ENCODE results near the gene EIF2B5. TPM values are rescaled to one million over a fixed set of nuclear protein-coding genes. Genes with fewer than 3 reads are reported as not detected.

The EIF2B5 gene
- total and polyA plus RNA-seq, 9 of the 15 experiments (the other 6 are each of a cell fraction or from before 2014, with no cell fraction given), result 19.1 to 92.4 (median 74.0) TPM

DNA sequence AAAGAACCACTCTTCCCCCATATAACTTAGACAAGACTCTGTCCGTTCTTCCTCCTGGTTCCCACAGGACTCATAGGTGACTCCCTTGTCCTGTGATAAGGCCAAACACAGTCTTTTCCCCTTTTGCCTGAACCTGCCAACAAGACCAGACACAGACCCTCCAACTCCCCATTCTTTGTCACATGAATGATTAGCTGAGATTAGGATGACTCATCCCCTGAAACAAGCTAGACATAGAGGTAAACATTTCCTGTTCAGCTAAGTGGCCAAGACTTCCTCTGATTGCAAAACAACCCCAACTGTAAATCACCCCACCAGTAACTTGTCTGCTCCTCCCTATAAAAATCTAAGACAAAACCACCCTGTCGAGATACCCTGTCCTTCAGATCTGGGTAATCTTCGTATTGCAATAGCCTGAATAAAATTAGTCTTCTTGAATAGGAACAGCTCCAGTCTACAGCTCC is 49.7 kb upstream of the EIF2B5 start (continued):
- TF ChIP-seq NFE2L1 (tag; IDR thresholded peaks at IDR 0.05; ENCODE audit: borderline replicate concordance, low read depth), result peak; percentile 36; the same call in 1 of the 2 replicates
- no peak for TF ChIP-seq XRCC5 (IDR thresholded peaks at IDR 0.05; ENCODE audit: low read depth, low read length)
- no peak for TF ChIP-seq HMG20B (CRISPR knock-in tag; IDR thresholded peaks at IDR 0.05)
- no peak for TF ChIP-seq NR2C2 (CRISPR knock-in tag; IDR thresholded peaks at IDR 0.05)
- 0 out of 2 replicates have a peak, but pooled peaks have one; percentile 39 for TF ChIP-seq NR2C2 (tag; IDR thresholded peaks at IDR 0.05)
- TF ChIP-seq CEBPG (CRISPR knock-in tag; IDR thresholded peaks at IDR 0.05), result no peak
- peak; percentile 83 to 93 for TF ChIP-seq CEBPG (tag; conservative IDR thresholded peaks at IDR 0.05 in 1 of 2, IDR thresholded peaks at IDR 0.05 in 1 of 2)
- TF ChIP-seq FOXJ3 (CRISPR knock-in tag; IDR thresholded peaks at IDR 0.05), result no peak
- TF ChIP-seq FOXK2 (conservative IDR thresholded peaks at IDR 0.05 in 1 of 2, IDR thresholded peaks at IDR 0.05 in 1 of 2; ENCODE audit: low read depth in 2 of 2), result peak in 1 of 2 experiments; percentile 35; a peak in 1 of 4 replicates
- TF ChIP-seq THRB (CRISPR knock-in tag; conservative IDR thresholded peaks at IDR 0.05), result no peak
- TF ChIP-seq CBX5 (IDR thresholded peaks at IDR 0.05; ENCODE audit: borderline replicate concordance, low read depth), result peak; percentile 78
- TF ChIP-seq E2F5 (CRISPR knock-in tag; IDR thresholded peaks at IDR 0.05), result no peak
- peak in 1 of 2 experiments; percentile 62; a peak in 1 of 4 replicates for TF ChIP-seq HDAC1 (IDR thresholded peaks at IDR 0.05)
- TF ChIP-seq, protein P1, sequence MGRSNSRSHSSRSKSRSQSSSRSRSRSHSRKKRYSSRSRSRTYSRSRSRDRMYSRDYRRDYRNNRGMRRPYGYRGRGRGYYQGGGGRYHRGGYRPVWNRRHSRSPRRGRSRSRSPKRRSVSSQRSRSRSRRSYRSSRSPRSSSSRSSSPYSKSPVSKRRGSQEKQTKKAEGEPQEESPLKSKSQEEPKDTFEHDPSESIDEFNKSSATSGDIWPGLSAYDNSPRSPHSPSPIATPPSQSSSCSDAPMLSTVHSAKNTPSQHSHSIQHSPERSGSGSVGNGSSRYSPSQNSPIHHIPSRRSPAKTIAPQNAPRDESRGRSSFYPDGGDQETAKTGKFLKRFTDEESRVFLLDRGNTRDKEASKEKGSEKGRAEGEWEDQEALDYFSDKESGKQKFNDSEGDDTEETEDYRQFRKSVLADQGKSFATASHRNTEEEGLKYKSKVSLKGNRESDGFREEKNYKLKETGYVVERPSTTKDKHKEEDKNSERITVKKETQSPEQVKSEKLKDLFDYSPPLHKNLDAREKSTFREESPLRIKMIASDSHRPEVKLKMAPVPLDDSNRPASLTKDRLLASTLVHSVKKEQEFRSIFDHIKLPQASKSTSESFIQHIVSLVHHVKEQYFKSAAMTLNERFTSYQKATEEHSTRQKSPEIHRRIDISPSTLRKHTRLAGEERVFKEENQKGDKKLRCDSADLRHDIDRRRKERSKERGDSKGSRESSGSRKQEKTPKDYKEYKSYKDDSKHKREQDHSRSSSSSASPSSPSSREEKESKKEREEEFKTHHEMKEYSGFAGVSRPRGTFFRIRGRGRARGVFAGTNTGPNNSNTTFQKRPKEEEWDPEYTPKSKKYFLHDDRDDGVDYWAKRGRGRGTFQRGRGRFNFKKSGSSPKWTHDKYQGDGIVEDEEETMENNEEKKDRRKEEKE (IDR thresholded peaks at IDR 0.05; ENCODE audit: borderline replicate concordance in 1 of 2, control insufficient read depth in 1 of 2, low read depth in 2 of 2, low read length in 1 of 2), result no peak
- no peak for TF ChIP-seq ZBTB33 (CRISPR knock-in tag; IDR thresholded peaks at IDR 0.05)
- no peak for TF ChIP-seq POLR2A (conservative IDR thresholded peaks at IDR 0.05)
- TF ChIP-seq MTA2 (IDR thresholded peaks at IDR 0.05; ENCODE audit: low read depth), result no peak
- no peak for TF ChIP-seq BRCA1 (IDR thresholded peaks at IDR 0.05)
- TF ChIP-seq BRCA1 (CRISPR knock-in tag; IDR thresholded peaks at IDR 0.05), result no peak
- TF ChIP-seq IRF9 (tag; IDR thresholded peaks at IDR 0.05), result peak; percentile 46; the same call in 1 of the 2 replicates
- TF ChIP-seq NFE2 (IDR thresholded peaks at IDR 0.05; ENCODE audit: low read depth), result peak; percentile 52
- TF ChIP-seq SMARCA4 (IDR thresholded peaks at IDR 0.05), result peak; percentile 88; the same call in 1 of the 2 replicates
